Measurements from ENCODE around the gene ESPN.
A peak's percentile ranks its signal among the peaks of the same experiment; 100 is the strongest.

The ESPN gene

GRCh38 chr1:6423321-6423999 lies 1.1 kb upstream of the ESPN start:
- Histone ChIP-seq H3K36me3 (ENCODE audit: control insufficient read depth, insufficient read depth, low read length) (no peaks in the 10 kb centered on the region), H3K27me3 (replicated peaks; ENCODE audit: control insufficient read depth, insufficient read depth, low read length) (peaks cover 6% of the 10 kb centered on the region), H3K4me3 (replicated peaks; ENCODE audit: low read depth, low read length) (no peak overlapping the region)
- TF ChIP-seq CTCF (IDR thresholded peaks at IDR 0.05; ENCODE audit: insufficient read depth, low read length, poor library complexity, severe bottlenecking) = peak; percentile 96
- DNase-seq (ENCODE audit: extremely low read depth, insufficient read length) = peak; percentile 58

- TF ChIP-seq CTCF (IDR thresholded peaks at IDR 0.05; ENCODE audit: insufficient read depth, low read length, poor library complexity, severe bottlenecking) = no peak
- DNase-seq (ENCODE audit: extremely low read depth, insufficient read length) = no peak
- Histone ChIP-seq H3K4me3 (replicated peaks; ENCODE audit: low read depth, low read length) (no peak overlapping the region), H3K27me3 (replicated peaks; ENCODE audit: control insufficient read depth, insufficient read depth, low read length) (peaks cover 6% of the 10 kb centered on the region), H3K36me3 (ENCODE audit: control insufficient read depth, insufficient read depth, low read length) (no peaks in the 10 kb centered on the region)
These were observed 493 bp upstream of the ESPN start for GRCh38 chr1:6424000-6424565.

- no peaks in the 10 kb centered on the region for H3K36me3 ChIP-seq (ENCODE audit: control insufficient read depth, insufficient read depth, low read length)
- H3K27me3 ChIP-seq (replicated peaks; ENCODE audit: control insufficient read depth, insufficient read depth, low read length) = peaks cover 4% of the 10 kb centered on the region
- no peak for TF ChIP-seq CTCF (IDR thresholded peaks at IDR 0.05; ENCODE audit: insufficient read depth, low read length, poor library complexity, severe bottlenecking)
- DNase-seq (ENCODE audit: extremely low read depth, insufficient read length) = no peak
- no peak overlapping the region for H3K4me3 ChIP-seq (replicated peaks; ENCODE audit: low read depth, low read length)
These were observed 1.1 kb downstream of the ESPN start for GRCh38 chr1:6425658-6426057.

GRCh38 chr1:6426277-6426971 lies 1.8 kb downstream of the ESPN start:
- Histone ChIP-seq H3K4me3 (replicated peaks; ENCODE audit: low read depth, low read length) (no peak overlapping the region), H3K27me3 (replicated peaks; ENCODE audit: control insufficient read depth, insufficient read depth, low read length) (peaks cover 2% of the 10 kb centered on the region), H3K36me3 (ENCODE audit: control insufficient read depth, insufficient read depth, low read length) (no peaks in the 10 kb centered on the region)
- TF ChIP-seq CTCF (IDR thresholded peaks at IDR 0.05; ENCODE audit: insufficient read depth, low read length, poor library complexity, severe bottlenecking) = no peak
- DNase-seq (ENCODE audit: extremely low read depth, insufficient read length) = no peak

- no peaks in the 10 kb centered on the region; the same call in 1 of the 2 replicates for H3K27me3 ChIP-seq (replicated peaks; ENCODE audit: control insufficient read depth, insufficient read depth, low read length)
- DNase-seq (ENCODE audit: extremely low read depth, insufficient read length) = no peak
- no peak for TF ChIP-seq CTCF (IDR thresholded peaks at IDR 0.05; ENCODE audit: insufficient read depth, low read length, poor library complexity, severe bottlenecking)
These were observed 2.4 kb downstream of the ESPN start for GRCh38 chr1:6426972-6427350.

More at GRCh38 chr1:6426972-6427350, 2.4 kb downstream of the ESPN start:
- H3K4me3 ChIP-seq (replicated peaks; ENCODE audit: low read depth, low read length) = no peak overlapping the region
- no peaks in the 10 kb centered on the region for H3K36me3 ChIP-seq (ENCODE audit: control insufficient read depth, insufficient read depth, low read length)
